Measurements from ENCODE around the gene TMCO2. TPM values are rescaled to one million over a fixed set of nuclear protein-coding genes. Genes with fewer than 3 reads are reported as not detected.
"Not testable (repeated sequence)": the region's sequence is repeated elsewhere in the genome, so short reads cannot be mapped to it uniquely, and the experiment has no call there.

The TMCO2 gene
- polyA plus RNA-seq, 3 donors = not detected

- H3K27me3 Mint-ChIP-seq (ENCODE audit: low read depth in 3 of 3) = no peaks in the 10 kb centered on the region
- WGBS (ENCODE audit: insufficient coverage) = 94% methylated on average over 3 of the region's 5 CpGs
- H3K4me3 ChIP-seq (replicated peaks in 1 of 3; ENCODE audit: low read depth in 2 of 3, low read length in 3 of 3) = no peak overlapping the region
- no peaks in the 10 kb centered on the region for H3K4me1 Mint-ChIP-seq
- intact Hi-C loops (cut with micrococcal nuclease) = no loop called here
- no peaks in the 10 kb centered on the region for H3K27me3 ChIP-seq (ENCODE audit: control insufficient read depth in 2 of 2, insufficient read depth in 2 of 2, low read length in 2 of 2)
- H3K9me3 ChIP-seq (replicated peaks in 1 of 2; ENCODE audit: control insufficient read depth in 1 of 2, insufficient read depth in 1 of 2, low read length in 2 of 2) = no peaks in the 10 kb centered on the region
- no peak overlapping the region for H3K4me2 ChIP-seq (replicated peaks; ENCODE audit: extremely low read depth, low read length, poor library complexity, severe bottlenecking)
- no peaks in the 10 kb centered on the region for H3K9me3 Mint-ChIP-seq
- no peak overlapping the region for H3K9ac ChIP-seq (ENCODE audit: insufficient read depth, low read length, poor library complexity, severe bottlenecking)
- no peak overlapping the region for H2AFZ ChIP-seq (ENCODE audit: insufficient read depth, low read depth, low read length, poor library complexity, severe bottlenecking)
- H3K79me2 ChIP-seq (ENCODE audit: insufficient read depth, low read length) = no peaks in the 10 kb centered on the region
- H3K27ac Mint-ChIP-seq = no peak overlapping the region
- TF ChIP-seq, protein P1, sequence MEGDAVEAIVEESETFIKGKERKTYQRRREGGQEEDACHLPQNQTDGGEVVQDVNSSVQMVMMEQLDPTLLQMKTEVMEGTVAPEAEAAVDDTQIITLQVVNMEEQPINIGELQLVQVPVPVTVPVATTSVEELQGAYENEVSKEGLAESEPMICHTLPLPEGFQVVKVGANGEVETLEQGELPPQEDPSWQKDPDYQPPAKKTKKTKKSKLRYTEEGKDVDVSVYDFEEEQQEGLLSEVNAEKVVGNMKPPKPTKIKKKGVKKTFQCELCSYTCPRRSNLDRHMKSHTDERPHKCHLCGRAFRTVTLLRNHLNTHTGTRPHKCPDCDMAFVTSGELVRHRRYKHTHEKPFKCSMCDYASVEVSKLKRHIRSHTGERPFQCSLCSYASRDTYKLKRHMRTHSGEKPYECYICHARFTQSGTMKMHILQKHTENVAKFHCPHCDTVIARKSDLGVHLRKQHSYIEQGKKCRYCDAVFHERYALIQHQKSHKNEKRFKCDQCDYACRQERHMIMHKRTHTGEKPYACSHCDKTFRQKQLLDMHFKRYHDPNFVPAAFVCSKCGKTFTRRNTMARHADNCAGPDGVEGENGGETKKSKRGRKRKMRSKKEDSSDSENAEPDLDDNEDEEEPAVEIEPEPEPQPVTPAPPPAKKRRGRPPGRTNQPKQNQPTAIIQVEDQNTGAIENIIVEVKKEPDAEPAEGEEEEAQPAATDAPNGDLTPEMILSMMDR (IDR thresholded peaks at IDR 0.05) = no peak
- H3K27ac ChIP-seq (ENCODE audit: low read depth in 1 of 2, low read length in 2 of 2) = no peak overlapping the region
- no peak overlapping the region for H3K4me3 Mint-ChIP-seq
- H3K4me1 ChIP-seq (ENCODE audit: control insufficient read depth in 1 of 2, insufficient read depth in 2 of 2, low read length in 2 of 2) = no peaks in the 10 kb centered on the region
- peaks cover 14 to 78% of the 10 kb centered on the region in 2 donors for H3K36me3 ChIP-seq (replicated peaks in 1 of 2; ENCODE audit: control insufficient read depth in 1 of 2, insufficient read depth in 2 of 2, low read length in 2 of 2)
- H4K20me1 ChIP-seq (ENCODE audit: insufficient read depth, low read length) = peaks cover 5% of the 10 kb centered on the region
- H3K36me3 Mint-ChIP-seq = peaks cover 41 to 54% of the 10 kb centered on the region in 2 donors
- no peak for DNase-seq
Measured at GRCh38 chr1:40218333-40218732, 29.4 kb upstream of the TMCO2 start.

DNA sequence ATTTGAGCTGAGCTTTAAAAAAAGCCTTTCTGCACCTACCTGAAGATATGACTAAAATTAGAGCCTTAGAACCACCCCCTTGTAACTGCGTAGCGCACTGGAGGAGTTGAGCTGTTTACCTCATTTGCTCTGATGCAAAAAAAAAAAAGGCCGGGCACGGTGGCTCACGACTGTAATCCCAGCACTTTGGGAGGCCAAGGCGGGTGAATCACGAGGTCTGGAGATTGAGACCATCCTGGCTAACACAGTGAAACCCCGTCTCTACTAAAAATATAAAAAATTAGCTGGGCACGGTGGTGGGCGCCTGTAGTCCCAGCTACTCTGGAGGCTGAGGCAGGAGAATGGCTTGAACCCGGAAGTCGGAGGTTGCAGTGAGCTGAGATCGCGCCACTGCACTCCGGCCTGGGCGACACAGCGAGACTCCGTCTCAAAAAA lies 26.2 kb upstream of the TMCO2 start:
- not testable (repeated sequence) for H3K4me1 ChIP-seq (ENCODE audit: control insufficient read depth in 1 of 2, insufficient read depth in 2 of 2, low read length in 2 of 2); H3K9me3 ChIP-seq (replicated peaks in 1 of 2; ENCODE audit: control insufficient read depth in 1 of 2, insufficient read depth in 1 of 2, low read length in 2 of 2); H4K20me1 ChIP-seq (ENCODE audit: insufficient read depth, low read length); H2AFZ ChIP-seq (ENCODE audit: insufficient read depth, low read depth, low read length, poor library complexity, severe bottlenecking); H3K27ac ChIP-seq (ENCODE audit: low read depth in 1 of 2, low read length in 2 of 2); H3K4me1 Mint-ChIP-seq; DNase-seq; H3K4me2 ChIP-seq (replicated peaks; ENCODE audit: extremely low read depth, low read length, poor library complexity, severe bottlenecking); H3K9ac ChIP-seq (ENCODE audit: insufficient read depth, low read length, poor library complexity, severe bottlenecking); H3K27me3 ChIP-seq (ENCODE audit: control insufficient read depth in 2 of 2, insufficient read depth in 2 of 2, low read length in 2 of 2); H3K27me3 Mint-ChIP-seq (ENCODE audit: low read depth in 3 of 3); H3K27ac Mint-ChIP-seq; H3K4me3 Mint-ChIP-seq; H3K4me3 ChIP-seq (replicated peaks in 1 of 3; ENCODE audit: low read depth in 2 of 3, low read length in 3 of 3); H3K9me3 Mint-ChIP-seq; H3K79me2 ChIP-seq (ENCODE audit: insufficient read depth, low read length)
- 98% methylated on average over 8 of the region's 18 CpGs for WGBS (ENCODE audit: insufficient coverage)
- H3K36me3 ChIP-seq (replicated peaks in 1 of 2; ENCODE audit: control insufficient read depth in 1 of 2, insufficient read depth in 2 of 2, low read length in 2 of 2) = peaks cover 14 to 78% of the 10 kb centered on the region in 2 donors
- H3K36me3 Mint-ChIP-seq = peaks cover 35 to 53% of the 10 kb centered on the region in 2 donors
- intact Hi-C loops (cut with micrococcal nuclease) = loop anchor here in 1 of 2 donors (10.0 kb wide), 1 partner anchor 47 kb away; no protein-coding TSS in a partner anchor

Measured in CD14-positive monocyte (primary cell).